CD14-positive monocyte (primary cell): ENCODE results near the gene GTF3C2. TPM values are rescaled to one million over a fixed set of nuclear protein-coding genes. Genes with fewer than 3 reads are reported as not detected.

Experiments
- DNase-seq, 3 donors: peaks; one replicate each; pipeline ENCODE4 v3.0.0-alpha.2; 2011 to 2022
- H2AFZ ChIP-seq: 2 replicates; pipeline ENCODE4 v1.6.0; 2012; ENCODE audit warnings: mild to moderate bottlenecking, low read depth, low read length, inconsistent platforms; ENCODE audit not compliant: insufficient read depth, poor library complexity, severe bottlenecking
- H3K27ac ChIP-seq, 2 donors: 1 replicate in 1 of 2; 2 replicates in 1 of 2; pipeline ENCODE4 v1.5.1; 2012 to 2013; ENCODE audit warnings: low read length in 2 of 2, control low read depth in 1 of 2, inconsistent platforms in 1 of 2, low read depth in 1 of 2, mild to moderate bottlenecking in 1 of 2
- H3K27me3 ChIP-seq, 2 donors: one replicate each; pipeline versions ENCODE4 v1.6.0 to v1.6.1; 2011 to 2013; ENCODE audit warnings: low read length in 2 of 2; ENCODE audit not compliant: control insufficient read depth in 2 of 2, insufficient read depth in 2 of 2
- H3K36me3 ChIP-seq, 2 donors: replicated peaks in 1 of 2; 1 replicate in 1 of 2; 2 replicates in 1 of 2; pipeline versions ENCODE4 v1.5.1 to v1.6.1; 2012 to 2013; ENCODE audit warnings: low read length in 2 of 2, control low read depth in 1 of 2, inconsistent platforms in 1 of 2, mild to moderate bottlenecking in 1 of 2; ENCODE audit not compliant: insufficient read depth in 2 of 2, control insufficient read depth in 1 of 2
- H3K4me1 ChIP-seq, 2 donors: 1 replicate in 1 of 2; 2 replicates in 1 of 2; pipeline versions ENCODE4 v1.5.1 to v1.6.1; 2012 to 2013; ENCODE audit warnings: low read length in 2 of 2, control low read depth in 1 of 2, inconsistent platforms in 1 of 2, mild to moderate bottlenecking in 1 of 2, moderate library complexity in 1 of 2; ENCODE audit not compliant: insufficient read depth in 2 of 2, control insufficient read depth in 1 of 2
- H3K4me2 ChIP-seq: replicated peaks from 2 replicates; pipeline ENCODE3; 2012; ENCODE audit warnings: low read length, moderate library complexity, mild to moderate bottlenecking; ENCODE audit not compliant: poor library complexity, severe bottlenecking; ENCODE audit errors: extremely low read depth
- H3K4me3 ChIP-seq, 3 experiments: fragments of 200-600 bp in 1 of 3; sonication (generic) in 1 of 3; replicated peaks in 1 of 3; 1 replicate in 2 of 3; 2 replicates in 1 of 3; pipeline ENCODE4 v1.5.1; 2011 to 2013; ENCODE audit warnings: low read length in 3 of 3, mild to moderate bottlenecking in 3 of 3, control low read depth in 2 of 3, low read depth in 2 of 3, inconsistent platforms in 1 of 3, moderate library complexity in 1 of 3
- H3K79me2 ChIP-seq: 2 replicates; pipeline ENCODE4 v1.6.0; 2012; ENCODE audit warnings: mild to moderate bottlenecking, control low read depth, inconsistent platforms, low read length, moderate library complexity; ENCODE audit not compliant: insufficient read depth
- H3K9ac ChIP-seq: 2 replicates; pipeline ENCODE4 v1.6.0; 2017; ENCODE audit warnings: low read length, mild to moderate bottlenecking; ENCODE audit not compliant: insufficient read depth, poor library complexity, severe bottlenecking
- H3K9me3 ChIP-seq, 2 donors: replicated peaks in 1 of 2; 1 replicate in 1 of 2; 2 replicates in 1 of 2; pipeline versions ENCODE4 v1.5.1 to v1.6.1; 2012 to 2013; ENCODE audit warnings: low read length in 2 of 2, control low read depth in 1 of 2; ENCODE audit not compliant: control insufficient read depth in 1 of 2, insufficient read depth in 1 of 2
- H4K20me1 ChIP-seq: 2 replicates; pipeline ENCODE4 v1.6.0; 2012; ENCODE audit warnings: mild to moderate bottlenecking, low read length, control low read depth, moderate library complexity; ENCODE audit not compliant: insufficient read depth
- H3K27ac Mint-ChIP-seq, 7 donors: one replicate each; pipeline ENCODE4 v1.8.0; 2020; ENCODE audit warnings: mild to moderate bottlenecking in 7 of 7, mixed read lengths in 7 of 7, moderate library complexity in 6 of 7, inconsistent platforms in 2 of 7
- H3K27me3 Mint-ChIP-seq, 3 donors: one replicate each; pipeline ENCODE4 v1.8.0; 2021 to 2022; ENCODE audit warnings: low read depth in 3 of 3, mild to moderate bottlenecking in 3 of 3, mixed read lengths in 3 of 3, moderate library complexity in 3 of 3, inconsistent platforms in 1 of 3
- H3K36me3 Mint-ChIP-seq, 2 donors: one replicate each; pipeline ENCODE4 v1.8.0; 2020; ENCODE audit warnings: mixed read lengths in 2 of 2, inconsistent platforms in 1 of 2, mild to moderate bottlenecking in 1 of 2
- H3K4me1 Mint-ChIP-seq: one replicate; pipeline ENCODE4 v1.8.0; 2020; ENCODE audit warnings: mild to moderate bottlenecking, mixed read lengths
- H3K4me3 Mint-ChIP-seq, 2 donors: one replicate each; pipeline ENCODE4 v1.8.0; 2020; ENCODE audit warnings: mild to moderate bottlenecking in 2 of 2, mixed read lengths in 2 of 2, moderate library complexity in 1 of 2
- H3K9me3 Mint-ChIP-seq, 7 donors: one replicate each; pipeline ENCODE4 v1.8.0; 2020 to 2022; ENCODE audit warnings: mixed read lengths in 7 of 7, mild to moderate bottlenecking in 6 of 7, moderate library complexity in 6 of 7, inconsistent platforms in 2 of 7
- CTCF ChIP-seq: fragments of 200-600 bp; IDR thresholded peaks from one replicate; pipeline ENCODE4 v1.8.0; 2022; ENCODE audit warnings: antibody characterized with exemption, mild to moderate bottlenecking
- whole genome bisulfite sequencing: methylation state at CpG from one replicate; pipeline ENCODE4 v1.1.5; 2013; ENCODE audit warnings: missing lambda C conversion rate; ENCODE audit not compliant: insufficient coverage; 5-methylcytosine and 5-hydroxymethylcytosine counted together
- intact Hi-C, 2 donors: fragments of 100-400 bp; cut with micrococcal nuclease; formaldehyde crosslinking; loops; one replicate each; pipeline versions ENCODE4 v1.15.0 to v1.15.1; 2023
- polyA plus RNA-seq, 3 donors: library from polyadenylated mRNA; depleted of rRNA in 1 of 3; unstranded in 2 of 3; stranded (reverse) in 1 of 3; fragments of 300-500 nt in 2 of 3; fragments of >200 nt in 1 of 3; fragmentation: Illumina TruSeq in 2 of 3; gene quantifications; 1 replicate in 2 of 3; 2 replicates in 1 of 3; pipeline ENCODE4 v1.2.3, GENCODE V29; 2012 to 2021

Gene GTF3C2
- polyA plus RNA-seq, 3 donors = 34.4 to 70.8 (median 41.7) TPM

DNA sequence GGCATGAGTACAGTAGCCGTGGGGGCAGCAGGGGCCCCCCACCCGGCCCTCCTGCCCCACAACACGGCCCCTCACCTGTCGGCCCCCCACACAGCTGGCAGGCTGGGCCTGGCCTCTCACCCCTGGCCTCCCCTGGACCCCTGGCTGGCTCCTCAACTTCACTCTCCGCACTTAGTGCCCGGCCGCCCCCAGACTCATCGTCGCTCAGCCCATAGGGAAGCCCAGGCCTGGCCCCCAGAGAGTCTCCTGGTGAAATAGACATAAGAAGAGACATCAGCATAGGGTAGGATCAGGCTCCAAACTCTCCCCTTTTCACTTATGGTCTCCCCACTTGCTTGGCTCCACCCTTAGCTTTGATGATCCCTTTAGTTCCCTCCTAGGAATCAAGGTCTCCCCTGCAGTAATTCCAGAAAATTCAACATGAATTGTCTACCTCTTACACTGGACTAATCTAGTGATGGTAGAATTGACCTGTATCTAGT, 22.3 kb upstream of the GTF3C2 start:
- Mint-ChIP-seq H3K27ac (peak overlapping the region; percentile 25 to 96 (median 79)), H3K27me3 (peaks cover 0 to 3% (median 1%) of the 10 kb centered on the region in 3 donors), H3K36me3 (peaks cover 53 to 66% of the 10 kb centered on the region in 2 donors), H3K4me1 (peaks cover 29% of the 10 kb centered on the region), H3K4me3 (peak overlapping the region in 1 of 2 donors; percentile 19), H3K9me3 (peaks cover 0 to 2% (median 0%) of the 10 kb centered on the region in 7 donors)
- DNase-seq = no peak
- peak overlapping the region; percentile 81 for H3K4me2 ChIP-seq
- intact Hi-C loops = loop anchor here in 1 of 2 donors (10.0 kb wide), 1 partner anchor 116 kb away; the partner anchor contains the start of genes FNDC4 and GCKR
- H3K27me3 ChIP-seq = no peaks in the 10 kb centered on the region
- WGBS = 95% methylated on average over 4 of the region's 9 CpGs
- no peak for TF ChIP-seq CTCF
- H3K4me1 ChIP-seq = peaks cover 18 to 38% of the 10 kb centered on the region in 2 donors
- H3K36me3 ChIP-seq = peaks cover 60 to 71% of the 10 kb centered on the region in 2 donors
- no peak overlapping the region for H3K9ac ChIP-seq
- H4K20me1 ChIP-seq = peaks cover 49% of the 10 kb centered on the region
- H2AFZ ChIP-seq = no peak overlapping the region
- no peaks in the 10 kb centered on the region for H3K9me3 ChIP-seq
- H3K79me2 ChIP-seq = peaks cover 44% of the 10 kb centered on the region
- H3K4me3 ChIP-seq = peak overlapping the region in 1 of 3 experiments; percentile 78
- peak overlapping the region; percentile 4 to 96 for H3K27ac ChIP-seq

- Mint-ChIP-seq H3K27ac (peak overlapping the region in 5 of 7 donors; percentile 21 to 53 (median 42)), H3K27me3 (peaks cover 0 to 3% (median 1%) of the 10 kb centered on the region in 3 donors), H3K4me1 (peaks cover 29% of the 10 kb centered on the region), H3K4me3 (no peak overlapping the region), H3K36me3 (peaks cover 53 to 66% of the 10 kb centered on the region in 2 donors), H3K9me3 (peaks cover 0 to 2% (median 0%) of the 10 kb centered on the region in 7 donors)
- H3K36me3 ChIP-seq = peaks cover 59 to 71% of the 10 kb centered on the region in 2 donors
- H3K9me3 ChIP-seq = no peaks in the 10 kb centered on the region
- peaks cover 18 to 38% of the 10 kb centered on the region in 2 donors for H3K4me1 ChIP-seq
- peaks cover 51% of the 10 kb centered on the region for H4K20me1 ChIP-seq
- no peak overlapping the region for H2AFZ ChIP-seq
- no peaks in the 10 kb centered on the region for H3K27me3 ChIP-seq
- peaks cover 50% of the 10 kb centered on the region for H3K79me2 ChIP-seq
- no peak overlapping the region for H3K9ac ChIP-seq
- DNase-seq = peak in 1 of 3 donors; percentile 5
- 93% methylated on average over 27 of the region's 29 CpGs for WGBS
- H3K27ac ChIP-seq = peak overlapping the region in 1 of 2 donors; percentile 96
- no peak overlapping the region for H3K4me2 ChIP-seq
- intact Hi-C loops = loop anchor here in 1 of 2 donors (10.0 kb wide), 1 partner anchor 117 kb away; the partner anchor contains the start of genes FNDC4 and GCKR
- no peak overlapping the region for H3K4me3 ChIP-seq
- TF ChIP-seq CTCF = peak; percentile 12
Measured at GRCh38 chr2:27378096-27378808, 21.7 kb upstream of the GTF3C2 start.
